Astrocyte (in vitro differentiated cells and primary cell): Measurements from ENCODE around the gene TSC2.

Source experiments
- CTCF ChIP-seq: IDR thresholded peaks from 2 replicates; pipeline ENCODE4 v1.5.1; 2011; ENCODE audit warnings: low read depth, mild to moderate bottlenecking, inconsistent platforms, low read length, moderate library complexity; ENCODE audit not compliant: insufficient read depth
- EZH2 ChIP-seq: IDR thresholded peaks from 2 replicates; pipeline ENCODE4 v1.6.1; 2012; ENCODE audit warnings: mild to moderate bottlenecking, low read length, inconsistent platforms; ENCODE audit not compliant: insufficient read depth

GRCh38 chr16:2039274-2040031 lies 8.3 kb upstream of the TSC2 start:
- TF ChIP-seq CTCF: no peak
- no peak for TF ChIP-seq EZH2
